Body of pancreas (tissue), 4 donors: ENCODE results near the gene PDZD4.

ENCODE experiments used
- POLR2A ChIP-seq, 3 donors: fragments of 450-650 bp; IDR thresholded peaks; one replicate each; pipeline ENCODE4 v1.6.1; 2016; ENCODE audit warnings: antibody characterized with exemption in 3 of 3, mild to moderate bottlenecking in 2 of 3
- TF ChIP-seq, protein P1 (sequence below), 7 experiments: fragments of 450-650 bp in 4 of 7; fragments of 200-600 bp in 3 of 7; sonication (generic) in 3 of 7; IDR thresholded peaks; one replicate each; pipeline ENCODE4 v1.5.1; 2016 to 2019; ENCODE audit warnings: antibody characterized with exemption in 7 of 7

DNA sequence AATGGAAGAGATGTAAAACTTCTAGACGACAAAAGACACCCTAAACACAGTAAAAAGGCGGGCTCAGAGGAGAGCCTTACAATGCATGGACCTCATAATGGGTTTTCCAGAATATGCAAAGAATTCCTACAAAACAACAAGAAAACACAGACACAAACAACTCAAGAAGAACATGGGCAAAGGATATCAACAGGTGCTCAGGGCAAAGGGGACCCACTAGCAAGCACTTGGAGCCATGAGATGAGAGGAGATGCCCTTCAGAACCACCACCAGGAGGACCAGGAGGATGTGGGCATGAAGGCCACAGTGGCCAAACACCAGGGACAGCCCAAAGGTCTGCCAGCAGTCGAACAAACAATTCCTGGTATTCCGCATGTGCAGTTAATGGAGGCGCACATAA lies 17.2 kb downstream of the PDZD4 start:
- TF ChIP-seq, protein P1, sequence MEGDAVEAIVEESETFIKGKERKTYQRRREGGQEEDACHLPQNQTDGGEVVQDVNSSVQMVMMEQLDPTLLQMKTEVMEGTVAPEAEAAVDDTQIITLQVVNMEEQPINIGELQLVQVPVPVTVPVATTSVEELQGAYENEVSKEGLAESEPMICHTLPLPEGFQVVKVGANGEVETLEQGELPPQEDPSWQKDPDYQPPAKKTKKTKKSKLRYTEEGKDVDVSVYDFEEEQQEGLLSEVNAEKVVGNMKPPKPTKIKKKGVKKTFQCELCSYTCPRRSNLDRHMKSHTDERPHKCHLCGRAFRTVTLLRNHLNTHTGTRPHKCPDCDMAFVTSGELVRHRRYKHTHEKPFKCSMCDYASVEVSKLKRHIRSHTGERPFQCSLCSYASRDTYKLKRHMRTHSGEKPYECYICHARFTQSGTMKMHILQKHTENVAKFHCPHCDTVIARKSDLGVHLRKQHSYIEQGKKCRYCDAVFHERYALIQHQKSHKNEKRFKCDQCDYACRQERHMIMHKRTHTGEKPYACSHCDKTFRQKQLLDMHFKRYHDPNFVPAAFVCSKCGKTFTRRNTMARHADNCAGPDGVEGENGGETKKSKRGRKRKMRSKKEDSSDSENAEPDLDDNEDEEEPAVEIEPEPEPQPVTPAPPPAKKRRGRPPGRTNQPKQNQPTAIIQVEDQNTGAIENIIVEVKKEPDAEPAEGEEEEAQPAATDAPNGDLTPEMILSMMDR (IDR thresholded peaks at IDR 0.05) = no peak
- no peak for TF ChIP-seq POLR2A (IDR thresholded peaks at IDR 0.05)
